GM19455 (cell line): ENCODE measurements around the gene MYH10.

Source experiments
- ATAC-seq: cut with Tn5 transposase; IDR thresholded peaks from one replicate; pipeline ENCODE4 v1.9.1; 2021; ENCODE audit not compliant: unreplicated experiment

The MYH10 gene

DNA sequence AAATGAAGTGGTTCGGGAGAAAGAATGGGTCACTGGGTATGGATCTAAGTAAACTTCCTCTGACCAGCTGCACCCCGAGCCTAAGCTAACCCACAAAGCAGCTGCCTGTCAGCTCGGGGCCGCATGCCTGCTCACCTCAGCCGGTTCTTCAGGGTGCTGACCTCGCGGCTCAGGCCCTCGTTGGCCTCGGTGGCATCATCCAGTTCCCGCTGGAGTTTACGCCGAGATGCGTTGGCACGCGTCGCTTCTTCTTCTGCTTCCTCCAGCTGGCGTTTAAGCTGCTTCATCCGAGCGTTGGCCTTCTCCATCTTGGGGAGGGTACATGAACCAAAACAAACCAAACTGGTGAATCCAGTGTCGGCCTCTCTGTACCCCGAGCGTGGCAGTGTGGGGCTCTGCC is 153.8 kb downstream of the MYH10 start:
- ATAC-seq, result no peak

DNA sequence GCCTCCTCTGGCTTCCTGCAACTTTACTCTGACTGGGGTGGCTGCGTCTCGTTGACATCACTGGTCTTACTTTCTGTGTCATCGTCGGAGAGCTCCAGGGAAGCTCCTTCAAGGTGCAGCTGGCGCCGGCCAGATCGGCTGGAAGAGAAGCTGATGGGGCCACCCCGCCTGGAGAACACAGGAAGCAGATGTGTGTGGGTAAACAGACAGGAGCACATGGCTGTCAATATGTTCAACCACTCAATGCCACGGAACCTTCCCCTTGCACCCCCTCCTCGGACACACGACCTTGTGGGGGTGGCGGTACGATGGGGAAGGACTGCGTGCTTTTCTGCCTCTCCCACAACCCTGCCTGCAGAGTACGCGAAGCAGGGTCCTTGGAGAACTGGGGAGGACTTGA is 154.7 kb downstream of the MYH10 start:
- ATAC-seq, result no peak

DNA sequence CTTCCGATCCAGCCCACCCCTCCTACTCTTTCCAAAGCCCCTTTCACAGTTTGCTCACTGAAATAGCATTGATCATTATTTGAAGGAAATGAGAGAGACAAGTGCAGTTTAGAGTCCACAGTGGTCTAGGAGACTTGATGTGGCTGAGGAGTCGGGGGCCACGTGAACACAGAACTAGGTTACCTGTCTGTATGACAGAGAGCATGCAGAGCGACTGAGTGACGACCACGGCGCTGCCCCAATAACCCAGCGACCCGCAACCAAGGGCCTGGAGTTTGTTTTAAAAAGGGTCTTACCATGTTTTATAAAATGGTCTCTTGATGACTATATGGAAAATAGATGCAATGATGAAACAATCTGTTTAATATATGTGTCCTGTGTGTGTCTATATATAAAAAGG is 155.3 kb downstream of the MYH10 start:
- ATAC-seq, result no peak

DNA sequence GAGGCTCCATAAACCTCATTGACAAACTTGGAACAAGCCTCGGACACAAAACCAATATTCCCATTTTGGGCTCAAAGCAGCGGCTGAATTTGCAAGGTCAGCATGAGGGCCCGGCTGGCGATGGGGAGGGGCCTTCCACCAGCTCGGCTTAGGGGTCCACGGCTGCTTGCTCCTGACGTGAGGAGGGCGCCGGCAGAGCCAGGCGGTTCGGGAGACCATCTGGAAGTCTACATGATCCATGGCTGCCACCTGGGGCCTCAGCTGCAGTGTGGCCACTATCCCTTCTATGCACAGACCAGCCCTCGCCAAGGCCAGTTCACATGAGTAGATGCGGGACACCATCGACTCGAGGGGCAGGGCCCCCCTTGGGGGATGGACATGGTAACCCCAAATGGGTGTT is 155.7 kb downstream of the MYH10 start:
- no peak for ATAC-seq

DNA sequence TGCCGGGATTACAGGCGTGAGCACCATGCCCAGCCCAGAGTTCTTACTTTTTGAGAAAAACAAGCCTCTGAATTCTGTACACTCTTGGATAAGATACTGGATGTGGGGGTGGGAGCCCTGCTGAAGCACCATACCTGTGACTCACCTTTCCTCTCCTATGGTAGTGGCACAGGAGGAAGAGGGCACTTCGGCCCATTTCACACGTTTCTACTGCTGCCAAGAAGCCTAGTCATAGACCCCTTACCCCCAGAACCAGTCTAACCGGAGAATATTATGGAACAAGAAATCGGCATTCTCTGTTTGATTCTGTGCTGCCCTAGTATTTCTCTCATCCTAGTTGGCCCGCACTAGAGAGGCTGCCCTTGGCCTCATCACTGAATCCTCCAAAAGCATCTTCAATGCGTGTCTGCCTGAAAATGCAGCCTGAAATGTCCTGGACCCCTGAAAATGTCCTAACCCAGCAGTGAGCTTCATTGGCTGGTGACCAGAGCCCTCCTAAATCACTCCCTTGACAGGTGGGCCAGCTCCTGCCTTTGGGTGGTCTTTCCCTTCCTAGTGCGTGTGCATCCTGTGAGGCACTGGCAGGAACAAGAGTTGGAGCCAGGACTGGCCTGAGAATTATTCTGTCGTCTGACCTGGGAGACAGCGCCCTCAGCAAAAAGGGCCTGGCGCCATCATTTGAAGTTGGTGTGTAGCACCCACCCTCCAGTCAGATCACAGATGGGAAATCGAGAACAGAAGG is 156.9 kb downstream of the MYH10 start:
- ATAC-seq, result no peak

DNA sequence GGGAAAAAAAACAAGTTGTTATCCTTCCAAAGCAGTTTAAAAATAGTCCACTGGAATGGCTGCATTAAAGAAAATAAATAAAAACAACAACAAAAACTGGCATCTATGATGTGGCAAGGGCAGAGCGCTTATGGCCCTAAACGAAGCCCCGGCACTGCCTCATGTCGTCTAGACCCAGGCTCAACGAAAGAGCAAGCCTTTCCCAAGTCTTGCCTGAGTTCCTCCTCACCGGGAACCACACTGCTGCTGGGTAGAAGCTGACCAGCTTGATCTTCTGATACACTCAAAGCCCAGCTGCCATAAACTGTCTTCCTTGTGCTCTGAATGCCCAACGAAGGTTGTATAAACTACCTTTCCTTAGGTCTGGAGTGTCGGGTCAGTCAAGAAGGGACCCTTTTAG is 157.9 kb downstream of the MYH10 start:
- no peak for ATAC-seq

DNA sequence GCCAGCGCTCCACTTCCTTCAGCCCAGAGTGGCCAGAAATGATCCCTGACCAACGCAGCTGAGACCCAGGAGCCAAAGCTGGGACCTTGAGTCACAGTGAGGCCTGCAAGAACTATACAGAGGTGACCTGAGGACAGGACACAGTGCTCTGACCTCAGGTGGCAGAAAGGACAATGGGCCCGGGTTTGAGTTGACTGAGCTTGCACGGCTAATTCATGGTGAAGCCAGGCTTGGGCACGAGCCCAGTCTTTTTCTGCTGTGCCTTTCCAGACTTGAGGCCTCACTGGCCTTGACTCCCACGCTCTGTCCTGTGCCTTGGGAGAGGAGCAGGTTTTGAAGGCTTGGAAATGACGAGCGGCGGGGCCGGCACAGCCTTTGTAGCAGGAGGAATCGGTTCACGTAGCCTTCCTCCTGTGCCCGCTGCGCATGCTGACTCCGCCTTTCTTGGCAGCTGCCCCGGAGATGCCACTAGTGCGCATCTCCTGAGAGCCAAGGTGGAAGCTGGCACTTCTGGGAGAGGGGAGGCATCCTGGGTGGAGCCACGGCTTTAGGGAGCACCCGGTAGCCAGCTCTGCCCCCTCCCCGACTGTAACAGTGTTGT is 160.0 kb downstream of the MYH10 start:
- no peak for ATAC-seq

DNA sequence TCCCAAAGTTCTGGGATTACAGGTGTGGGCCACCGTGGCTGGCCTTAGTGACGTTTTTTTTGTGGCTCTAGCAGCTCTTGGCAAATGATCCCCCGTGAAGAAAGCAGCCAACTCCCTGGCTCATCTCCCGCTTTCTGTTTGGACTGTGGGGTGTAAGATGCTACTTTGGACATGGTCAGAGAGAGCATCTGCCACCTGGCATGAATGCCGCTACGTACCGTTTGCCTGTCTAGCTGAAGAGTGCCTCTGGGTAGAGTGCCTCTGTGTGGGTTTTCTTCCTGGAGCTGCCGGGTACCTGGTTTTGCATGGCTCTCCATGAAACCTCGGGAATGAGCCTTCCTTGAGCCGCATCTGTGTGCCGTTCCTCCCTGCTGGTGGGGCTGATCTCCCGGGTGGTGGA is 160.6 kb downstream of the MYH10 start:
- no peak for ATAC-seq

DNA sequence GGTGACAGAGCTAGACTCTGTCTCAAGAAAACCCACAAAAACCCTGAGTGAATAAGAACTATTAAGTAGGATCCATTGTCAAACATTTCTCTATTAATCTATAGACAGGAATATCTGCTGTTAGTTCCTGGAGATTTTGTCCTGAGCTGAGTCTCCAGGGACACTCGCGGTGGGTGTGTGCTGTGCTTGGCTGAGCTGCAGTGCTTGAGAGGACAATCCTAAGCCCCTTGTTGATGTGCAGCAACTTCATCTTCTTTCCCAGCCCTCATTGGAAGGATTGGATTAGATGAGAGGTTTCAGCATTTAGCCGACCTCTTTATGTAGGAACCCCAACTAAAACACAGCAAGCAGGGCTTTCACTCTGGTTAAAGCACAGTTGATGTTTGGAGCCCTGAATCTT is 161.5 kb downstream of the MYH10 start:
- no peak for ATAC-seq

DNA sequence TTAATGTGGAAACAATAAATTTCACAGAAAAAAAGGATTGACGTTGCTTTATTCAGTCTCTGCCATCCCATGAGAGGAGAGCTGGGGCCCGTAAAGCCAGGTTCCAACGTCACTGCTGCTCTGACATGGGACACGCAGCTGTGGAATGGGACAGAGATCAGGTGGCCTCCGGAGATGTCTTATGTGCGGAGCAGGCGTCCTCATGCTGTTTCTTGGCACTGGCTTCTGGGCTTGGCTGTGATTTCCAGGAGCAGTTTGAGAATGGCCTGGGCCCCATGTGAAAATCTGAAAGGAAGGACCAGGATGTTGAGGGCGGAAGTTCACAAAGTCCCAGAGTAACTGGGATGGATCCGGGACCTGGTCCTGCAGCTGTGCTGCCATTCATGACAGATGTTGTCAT is 162.4 kb downstream of the MYH10 start:
- ATAC-seq, result no peak

DNA sequence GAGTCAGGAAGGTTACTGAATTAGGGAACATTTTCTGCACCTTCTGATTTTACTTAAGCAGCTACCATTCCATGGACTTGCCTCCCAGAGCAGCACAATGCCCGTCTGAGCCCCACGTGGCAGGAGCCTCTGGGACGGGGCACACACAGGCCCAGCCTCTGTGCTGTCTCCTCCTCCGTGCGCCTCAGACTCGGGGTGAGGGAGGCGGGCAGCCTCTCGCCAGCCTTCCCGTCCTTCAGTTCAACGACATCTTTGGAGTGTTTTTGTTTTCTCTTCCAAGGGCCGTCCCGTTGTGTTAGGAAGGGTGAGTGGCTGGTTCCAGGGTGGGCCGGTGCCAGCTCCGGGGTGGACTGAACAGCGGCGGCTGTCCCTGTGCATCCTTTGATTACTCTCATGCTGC is 163.0 kb downstream of the MYH10 start:
- ATAC-seq, result no peak

DNA sequence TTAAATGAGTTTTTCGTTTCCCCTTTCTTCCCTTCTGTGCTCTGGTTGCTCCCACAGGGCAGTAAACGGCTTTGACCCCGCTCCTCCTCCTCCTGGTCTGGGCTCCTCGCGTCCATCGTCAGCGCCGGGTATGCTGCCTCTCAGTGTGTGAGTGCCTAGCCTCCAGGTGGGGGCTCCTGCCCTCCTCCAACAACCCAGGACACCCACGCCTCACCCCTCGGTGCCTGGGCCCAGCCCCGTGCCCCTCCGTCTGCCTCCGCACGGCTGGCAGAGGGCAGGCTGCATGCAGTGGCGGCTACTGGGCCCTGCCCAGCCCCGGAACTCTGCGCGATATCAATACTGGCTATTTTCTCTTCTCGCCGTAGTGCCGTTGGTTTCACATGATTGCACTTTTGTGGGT is 163.7 kb downstream of the MYH10 start:
- no peak for ATAC-seq

DNA sequence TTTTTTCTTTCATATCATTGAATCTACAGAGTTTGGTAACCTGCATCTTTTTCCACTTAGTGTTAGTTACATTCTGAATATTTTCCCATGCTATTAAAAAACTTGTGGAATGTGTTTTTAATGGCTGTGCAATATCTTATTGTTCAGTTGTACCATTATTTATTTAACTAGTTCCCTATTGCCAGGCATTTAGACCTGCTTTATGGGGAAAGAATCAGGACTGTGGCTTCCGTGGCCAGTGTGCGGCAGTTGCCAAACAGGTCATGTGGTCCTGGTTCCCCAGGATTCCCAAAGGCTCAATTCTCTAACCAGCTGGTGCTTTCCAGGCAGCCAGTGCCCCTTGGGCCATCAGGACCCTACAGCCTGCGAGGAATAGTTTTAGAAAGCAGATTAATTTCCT is 164.1 kb downstream of the MYH10 start:
- no peak for ATAC-seq

DNA sequence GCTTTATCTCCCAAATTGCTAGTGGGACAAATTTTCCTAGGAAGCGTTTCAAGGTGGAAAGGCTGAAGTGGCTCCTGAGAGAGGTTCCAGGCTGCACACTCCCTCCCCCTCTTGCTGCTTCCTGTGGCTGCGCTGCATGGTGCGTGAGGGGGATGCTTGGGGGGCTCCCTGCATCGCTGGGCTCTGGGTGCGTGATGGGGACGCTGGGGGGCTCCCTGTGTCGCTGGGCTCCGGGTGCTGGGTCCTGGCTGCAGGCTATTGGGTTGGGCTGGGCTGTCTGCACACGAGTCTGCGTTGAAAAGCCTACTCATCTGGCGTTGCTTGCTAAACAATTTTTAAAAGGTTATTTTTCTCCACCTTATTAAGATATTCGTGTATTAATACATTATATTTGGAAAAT is 164.8 kb downstream of the MYH10 start:
- no peak for ATAC-seq

DNA sequence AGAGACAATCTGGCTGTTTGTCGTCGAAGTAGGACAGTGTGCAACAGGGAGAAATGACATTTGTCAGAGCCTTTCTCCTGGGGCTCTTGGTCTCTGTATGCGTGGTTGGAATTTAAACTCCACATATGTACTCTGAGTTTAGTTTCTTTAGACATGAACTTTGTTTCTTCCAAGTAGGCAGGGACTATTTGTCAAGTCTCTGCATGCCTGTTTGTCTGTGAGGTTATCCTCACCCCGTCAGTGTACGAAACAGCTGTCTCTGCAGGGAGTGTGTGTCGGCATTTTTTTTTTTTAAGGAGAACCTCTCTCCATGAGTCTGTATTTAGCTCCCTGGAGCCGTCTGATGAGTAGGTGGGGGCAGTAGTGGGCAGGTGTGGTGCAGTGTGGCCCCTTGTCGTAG is 165.2 kb downstream of the MYH10 start:
- no peak for ATAC-seq

DNA sequence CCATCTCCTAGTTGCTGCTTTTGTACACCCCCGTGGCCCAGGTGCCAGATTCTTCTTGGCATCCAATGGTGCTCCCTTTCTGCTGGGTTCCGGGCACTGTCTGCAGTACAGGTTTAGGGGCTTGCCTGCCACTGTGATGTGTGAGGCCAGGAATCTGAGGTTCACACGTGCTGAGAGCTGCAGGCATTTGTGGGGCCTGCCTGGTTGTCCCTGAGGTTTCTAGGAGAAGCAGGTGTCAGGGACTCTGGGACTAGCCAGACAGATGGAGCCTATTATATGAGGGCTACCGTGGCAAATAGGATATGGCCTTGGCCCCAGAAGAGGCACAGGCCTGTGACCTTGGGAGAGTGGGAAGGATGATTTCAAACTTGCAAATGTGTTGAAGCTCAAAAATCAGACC is 165.6 kb downstream of the MYH10 start:
- ATAC-seq, result no peak

DNA sequence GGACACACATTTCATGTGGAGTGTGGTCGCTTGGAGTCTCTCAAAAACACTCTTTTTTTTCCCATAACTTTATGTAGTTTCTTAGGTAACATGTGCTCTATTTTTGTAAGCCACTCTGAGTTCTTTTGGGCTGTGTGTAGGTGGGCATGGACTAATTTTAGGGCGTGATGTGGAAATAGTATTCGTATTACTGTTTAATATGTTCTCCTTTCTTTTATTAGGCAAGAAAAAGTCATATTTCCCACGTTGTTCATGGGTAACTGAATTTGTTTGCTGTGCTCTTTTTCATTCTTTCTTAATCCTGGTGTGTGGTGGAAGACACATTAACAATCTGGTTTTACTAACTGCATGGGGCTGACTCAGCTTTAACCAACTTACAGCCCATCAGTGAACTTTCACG is 167.4 kb downstream of the MYH10 start:
- ATAC-seq, result no peak

DNA sequence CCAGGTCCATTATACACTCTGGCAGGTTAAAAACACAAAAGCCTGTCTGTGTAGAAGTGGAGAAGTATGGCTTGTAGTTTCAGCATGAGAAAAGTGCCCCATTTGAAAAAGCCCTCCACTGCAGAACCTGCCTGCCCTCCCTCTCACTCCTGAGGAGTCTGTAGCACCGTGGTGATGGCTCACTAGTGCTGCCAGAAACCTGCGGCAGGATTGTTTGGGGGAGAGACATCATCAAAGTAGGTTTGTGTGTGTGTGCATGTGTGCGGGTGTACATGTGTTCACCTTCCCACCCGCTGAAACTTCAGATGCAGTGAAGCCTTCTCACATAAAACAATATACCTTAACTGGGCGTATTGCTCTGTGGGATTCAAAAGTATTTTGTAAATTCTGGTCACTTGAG is 168.0 kb downstream of the MYH10 start:
- no peak for ATAC-seq

DNA sequence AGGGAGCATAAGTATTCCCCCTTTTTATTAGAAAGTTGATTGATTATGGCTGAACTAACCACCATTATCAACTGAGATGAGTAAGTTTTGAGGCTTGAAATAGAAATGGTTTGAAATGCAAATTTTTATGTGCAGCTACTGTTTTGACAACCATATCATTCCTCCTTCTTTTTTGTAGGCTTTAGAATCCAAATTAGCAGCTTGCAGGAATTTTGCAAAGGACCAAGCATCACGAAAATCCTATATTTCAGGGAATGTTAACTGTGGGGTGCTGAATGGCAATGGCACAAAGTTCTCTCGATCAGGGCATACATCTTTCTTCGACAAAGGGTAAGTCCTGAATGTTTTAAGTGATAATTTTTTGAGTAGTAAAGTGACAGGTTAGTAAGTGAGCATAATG is 170.7 kb downstream of the MYH10 start:
- ATAC-seq, result no peak

DNA sequence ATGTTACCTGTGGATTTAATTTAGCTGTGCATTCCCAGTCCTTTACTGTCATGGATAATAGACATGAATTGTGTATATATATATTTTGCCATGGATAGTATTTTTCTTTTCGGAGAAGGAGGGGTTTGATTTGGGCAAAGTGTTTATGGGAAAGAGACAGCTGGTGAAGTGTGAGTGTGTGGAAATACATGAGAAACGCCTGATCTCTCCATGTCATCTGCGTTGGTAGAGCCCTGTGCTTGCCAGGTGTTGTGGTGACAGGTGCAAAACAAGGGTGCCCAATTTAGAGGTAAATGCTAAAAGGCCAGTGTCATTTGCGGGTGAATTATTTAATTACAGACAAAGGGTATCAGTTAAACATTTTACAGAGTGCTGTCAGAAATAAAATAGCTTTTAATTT is 171.4 kb downstream of the MYH10 start:
- ATAC-seq, result no peak

DNA sequence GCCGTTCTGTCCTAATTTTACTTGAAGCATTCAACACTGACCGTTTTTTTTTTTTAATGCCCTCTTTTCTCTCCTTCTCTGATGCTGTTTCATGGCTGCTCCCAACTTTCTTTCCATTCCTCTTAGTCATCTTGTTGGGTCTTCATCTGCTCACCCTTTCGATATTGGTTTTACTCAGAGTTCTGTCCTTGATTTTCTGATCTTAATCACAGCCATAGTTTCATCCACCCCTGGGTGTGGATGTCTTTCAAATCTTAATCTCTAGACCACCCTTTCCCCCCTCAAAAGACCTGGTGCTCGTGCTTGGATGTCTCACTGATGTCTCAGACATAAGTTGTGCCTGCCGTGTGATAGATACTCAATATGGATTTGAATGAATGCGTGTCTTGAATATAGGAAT is 172.4 kb downstream of the MYH10 start:
- no peak for ATAC-seq

DNA sequence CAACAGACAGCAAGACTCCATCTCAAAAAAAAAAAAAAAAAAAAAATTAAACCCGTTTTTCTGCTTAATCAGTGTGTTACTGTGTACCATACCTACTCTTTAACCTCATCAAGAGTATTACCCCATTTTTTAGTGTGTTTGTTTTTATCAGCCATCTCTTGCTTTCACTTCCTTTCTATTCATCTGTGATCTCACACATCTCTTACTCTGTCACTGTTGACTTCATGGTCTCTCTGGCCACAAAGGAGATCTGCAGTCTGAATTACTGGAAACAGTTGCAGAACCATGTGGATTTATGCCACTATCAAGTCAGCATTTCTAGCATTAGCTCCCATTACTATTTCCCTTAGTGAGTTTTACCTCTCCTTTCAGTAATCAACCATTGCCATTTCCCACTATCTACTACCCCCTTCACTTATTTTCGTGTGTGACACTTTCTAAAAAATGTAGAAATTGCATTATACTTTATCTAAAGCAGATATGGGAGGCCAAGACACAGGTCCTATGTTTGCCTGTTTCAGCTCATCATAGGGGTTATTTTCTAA is 174.8 kb downstream of the MYH10 start:
- ATAC-seq, result no peak

DNA sequence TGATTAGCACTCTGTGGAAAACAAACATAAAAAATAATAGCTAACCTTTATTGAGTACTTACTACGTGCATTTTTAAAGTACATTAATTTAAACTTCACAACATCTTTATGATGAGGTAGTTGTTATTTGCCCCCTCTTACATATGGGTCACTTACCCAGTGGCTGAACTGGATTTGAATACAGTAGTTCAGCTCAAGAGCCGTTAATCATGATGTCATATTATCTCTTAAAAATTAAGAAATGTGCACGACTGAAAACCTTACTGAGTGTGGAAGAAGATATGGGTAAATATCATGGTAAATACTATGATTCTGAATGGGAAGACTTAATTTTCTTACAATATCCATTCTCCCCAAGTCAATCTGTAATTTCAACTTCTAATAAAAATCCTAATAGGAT is 177.2 kb downstream of the MYH10 start:
- no peak for ATAC-seq
